ENCODE measurements around the gene ATP6V1G1. TPM values are rescaled to one million over a fixed set of nuclear protein-coding genes. Genes with fewer than 3 reads are reported as not detected.

The ATP6V1G1 gene
- total and polyA plus RNA-seq, 2 donors (not counting 1 experiment from before 2014, with no cell fraction given): 86.8 to 150 TPM

- intact Hi-C loops (cut with micrococcal nuclease): no loop called here
- Mint-ChIP-seq H3K27ac (no peak overlapping the region), H3K9me3 (ENCODE audit: insufficient read depth) (peaks cover 2% of the 10 kb centered on the region), H3K27me3 (no peaks in the 10 kb centered on the region), H3K4me1 (peaks cover 28% of the 10 kb centered on the region), H3K4me3 (no peak overlapping the region)
- Histone ChIP-seq H4K20me1 (ENCODE audit: control insufficient read depth, insufficient read depth, low read length, poor library complexity, severe bottlenecking) (no peaks in the 10 kb centered on the region), H3K4me1 (ENCODE audit: control insufficient read depth in 2 of 2, insufficient read depth in 2 of 2, low read length in 2 of 2) (peaks cover 29 to 36% of the 10 kb centered on the region in 2 donors), H3K27me3 (replicated peaks in 1 of 4; ENCODE audit: control extremely low read depth in 1 of 4, control insufficient read depth in 3 of 4, insufficient read depth in 4 of 4, low read length in 3 of 4) (no peaks in the 10 kb centered on the region), H3K9me3 (ENCODE audit: control extremely low read depth in 1 of 3, control insufficient read depth in 2 of 3, insufficient read depth in 1 of 3, low read length in 2 of 3) (peaks cover 0 to 9% (median 2%) of the 10 kb centered on the region in 3 donors), H3K9ac (ENCODE audit: low read length) (no peak overlapping the region), H3K36me3 (replicated peaks in 1 of 2; ENCODE audit: control extremely low read depth in 1 of 2, control insufficient read depth in 1 of 2, extremely low read depth in 1 of 2, insufficient read depth in 2 of 2, low read length in 1 of 2) (no peaks in the 10 kb centered on the region), H2AFZ (ENCODE audit: insufficient read depth, low read depth, low read length, poor library complexity, severe bottlenecking) (no peak overlapping the region), H3K79me2 (ENCODE audit: control insufficient read depth, insufficient read depth, low read length) (peaks cover 4% of the 10 kb centered on the region), H3K27ac (ENCODE audit: low read length in 2 of 2) (no peak overlapping the region), H3K4me3 (ENCODE audit: control extremely low read depth in 1 of 5, extremely low read depth in 1 of 5, insufficient read depth in 1 of 5, low read depth in 2 of 5, low read length in 4 of 5) (no peak overlapping the region), H3K4me2 (replicated peaks; ENCODE audit: low read depth, low read length, poor library complexity, severe bottlenecking) (no peak overlapping the region)
- POLR2A ChIA-PET: no interaction called here
- CTCF ChIA-PET: interaction anchor here (0.7 kb wide), 1 partner anchor 178 kb away, joined by 3 read pairs; no protein-coding TSS in a partner anchor
- 97% methylated on average over 6 of the region's 7 CpGs for WGBS (ENCODE audit: insufficient coverage)
- DNase-seq (no peak), ATAC-seq (ENCODE audit: low read depth) (no peak)
- TF ChIP-seq CTCF (IDR thresholded peaks at IDR 0.05): no peak
- no peak for TF ChIP-seq EZH2 (IDR thresholded peaks at IDR 0.05; ENCODE audit: borderline replicate concordance, insufficient read depth, low read depth, low read length, poor library complexity, severe bottlenecking)
Observed at GRCh38 chr9:114570742-114571141, 16.8 kb upstream of the ATP6V1G1 start.

- TF ChIP-seq CTCF (IDR thresholded peaks at IDR 0.05) (no peak), EZH2 (IDR thresholded peaks at IDR 0.05; ENCODE audit: borderline replicate concordance, insufficient read depth, low read depth, low read length, poor library complexity, severe bottlenecking) (no peak)
- intact Hi-C loops (cut with micrococcal nuclease): no loop called here
- no peaks in the 10 kb centered on the region for H3K27me3 ChIP-seq (replicated peaks in 1 of 4; ENCODE audit: control extremely low read depth in 1 of 4, control insufficient read depth in 3 of 4, insufficient read depth in 4 of 4, low read length in 3 of 4)
- no peak overlapping the region for H3K4me2 ChIP-seq (replicated peaks; ENCODE audit: low read depth, low read length, poor library complexity, severe bottlenecking)
- H2AFZ ChIP-seq (ENCODE audit: insufficient read depth, low read depth, low read length, poor library complexity, severe bottlenecking): no peak overlapping the region
- ChIA-PET POLR2A (no interaction called here), CTCF (no interaction called here)
- H3K9ac ChIP-seq (ENCODE audit: low read length): no peak overlapping the region
- no peak overlapping the region for H3K27ac ChIP-seq (ENCODE audit: low read length in 2 of 2)
- Mint-ChIP-seq H3K27me3 (no peaks in the 10 kb centered on the region), H3K9me3 (ENCODE audit: insufficient read depth) (peaks cover 2% of the 10 kb centered on the region), H3K4me1 (peaks cover 25% of the 10 kb centered on the region), H3K27ac (no peak overlapping the region), H3K4me3 (no peak overlapping the region)
- H3K79me2 ChIP-seq (ENCODE audit: control insufficient read depth, insufficient read depth, low read length): peaks cover under 1% of the 10 kb centered on the region
- ATAC-seq (ENCODE audit: low read depth) (no peak), DNase-seq (no peak)
- peaks cover 0 to 5% (median 0%) of the 10 kb centered on the region in 3 donors for H3K9me3 ChIP-seq (ENCODE audit: control extremely low read depth in 1 of 3, control insufficient read depth in 2 of 3, insufficient read depth in 1 of 3, low read length in 2 of 3)
- H3K4me3 ChIP-seq (ENCODE audit: control extremely low read depth in 1 of 5, extremely low read depth in 1 of 5, insufficient read depth in 1 of 5, low read depth in 2 of 5, low read length in 4 of 5): no peak overlapping the region
- no peaks in the 10 kb centered on the region for H4K20me1 ChIP-seq (ENCODE audit: control insufficient read depth, insufficient read depth, low read length, poor library complexity, severe bottlenecking)
- H3K4me1 ChIP-seq (ENCODE audit: control insufficient read depth in 2 of 2, insufficient read depth in 2 of 2, low read length in 2 of 2): peaks cover 28 to 34% of the 10 kb centered on the region in 2 donors
- 85% methylated on average over 2 of the region's 3 CpGs for WGBS (ENCODE audit: insufficient coverage)
- H3K36me3 ChIP-seq (replicated peaks in 1 of 2; ENCODE audit: control extremely low read depth in 1 of 2, control insufficient read depth in 1 of 2, extremely low read depth in 1 of 2, insufficient read depth in 2 of 2, low read length in 1 of 2): no peaks in the 10 kb centered on the region
Observed at GRCh38 chr9:114571391-114571790, 16.2 kb upstream of the ATP6V1G1 start.

Measured in B cell (primary cell).